SJCRH30 (cell line): Measurements from ENCODE around the gene PBRM1. TPM values are rescaled to one million over a fixed set of nuclear protein-coding genes. Genes with fewer than 3 reads are reported as not detected.

Source experiments
- DNase-seq, 2 experiments: peaks; one replicate each; pipeline ENCODE4 v3.0.0-alpha.2; 2015 to 2020
- H3K27ac ChIP-seq: fragments of 250-450 bp; sonication (Bioruptor Pico); 2 replicates; pipeline ENCODE4 v1.5.1; 2020; ENCODE audit warnings: mild to moderate bottlenecking, moderate library complexity
- H3K27me3 ChIP-seq: fragments of 250-450 bp; sonication (Bioruptor Pico); 2 replicates; pipeline ENCODE4 v1.5.1; 2020; ENCODE audit warnings: mild to moderate bottlenecking, moderate library complexity
- H3K36me3 ChIP-seq: fragments of 250-450 bp; sonication (Bioruptor Pico); 2 replicates; pipeline ENCODE4 v1.5.1; 2020; ENCODE audit warnings: mild to moderate bottlenecking, moderate library complexity
- H3K4me1 ChIP-seq: fragments of 250-450 bp; sonication (Bioruptor Pico); 2 replicates; pipeline ENCODE4 v1.5.1; 2020; ENCODE audit warnings: mild to moderate bottlenecking, moderate library complexity
- H3K4me3 ChIP-seq: fragments of 250-450 bp; sonication (Bioruptor Pico); 2 replicates; pipeline ENCODE4 v1.5.1; 2020; ENCODE audit warnings: mild to moderate bottlenecking, moderate library complexity
- H3K9me3 ChIP-seq: fragments of 250-450 bp; sonication (Bioruptor Pico); replicated peaks from 2 replicates; pipeline ENCODE4 v1.5.1; 2020; ENCODE audit warnings: mild to moderate bottlenecking, moderate library complexity
- total RNA-seq: library from RNA; depleted of rRNA; stranded (reverse); fragments of >200 nt; shearing (Covaris generic); gene quantifications from 2 replicates; pipeline ENCODE4 v1.2.3, GENCODE V29; 2014

The PBRM1 gene
- total RNA-seq, 1 experiment from 2014 or later: 64.2 TPM

DNA sequence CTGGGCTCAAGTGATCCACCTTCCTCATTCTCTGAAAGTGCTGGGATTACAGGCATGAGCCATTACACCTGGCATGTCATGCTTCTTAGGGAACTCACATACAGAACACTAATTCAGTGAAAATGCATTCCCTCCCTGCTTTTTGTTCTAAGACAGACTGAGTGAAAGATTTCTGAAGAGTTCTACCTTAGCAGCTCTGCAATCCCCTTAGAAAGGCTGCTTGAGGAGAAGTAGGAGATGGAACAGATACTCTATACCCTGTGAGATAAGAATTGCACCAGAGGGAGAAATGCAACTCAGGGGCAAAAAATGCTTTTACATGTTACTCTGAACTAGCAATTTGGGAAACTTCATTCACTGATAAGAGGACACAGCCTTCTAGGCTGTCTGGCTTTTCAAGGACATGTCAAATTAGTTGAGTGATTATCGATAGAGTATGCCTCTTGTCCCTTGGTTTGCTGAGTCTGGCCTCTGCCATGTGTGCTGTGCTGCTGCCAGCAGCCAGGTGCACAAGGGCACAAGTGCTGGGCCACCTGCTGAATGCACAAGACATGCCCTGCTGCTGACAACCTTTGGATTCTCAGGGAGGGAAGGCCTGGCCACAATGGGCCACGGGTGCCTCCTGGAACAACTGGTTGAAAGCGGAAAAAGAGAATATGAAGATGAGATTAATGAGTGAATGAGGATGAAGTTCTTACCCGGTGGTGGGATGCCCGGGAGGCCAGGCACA is 131.5 kb downstream of the PBRM1 start:
- H3K4me3 ChIP-seq: no peak overlapping the region
- DNase-seq: no peak
- H3K27me3 ChIP-seq: no peaks in the 10 kb centered on the region
- H3K4me1 ChIP-seq: no peaks in the 10 kb centered on the region
- no peaks in the 10 kb centered on the region for H3K9me3 ChIP-seq
- no peak overlapping the region for H3K27ac ChIP-seq
- H3K36me3 ChIP-seq: peaks cover 21% of the 10 kb centered on the region

DNA sequence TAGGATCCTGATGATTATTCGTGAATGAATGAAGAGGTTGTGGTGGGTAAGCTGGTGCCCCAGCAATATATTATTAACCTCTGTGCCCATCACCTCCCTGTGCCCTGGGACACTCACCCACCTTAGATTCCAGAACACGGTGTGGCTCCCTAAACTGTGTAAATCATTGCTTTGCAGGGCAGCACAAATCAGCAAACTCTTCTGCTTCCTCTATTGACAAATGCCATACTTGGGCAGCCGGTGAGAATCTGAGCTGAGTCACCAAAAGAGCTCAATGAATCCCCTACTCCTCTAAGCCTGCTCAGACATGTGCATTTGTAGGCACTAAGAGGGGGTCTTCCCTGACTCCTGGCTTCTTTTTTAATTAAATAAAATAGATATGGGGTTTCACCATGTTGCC is 133.6 kb downstream of the PBRM1 start:
- Histone ChIP-seq H3K36me3 (peaks cover 33% of the 10 kb centered on the region), H3K4me1 (no peaks in the 10 kb centered on the region), H3K9me3 (no peaks in the 10 kb centered on the region), H3K4me3 (no peak overlapping the region), H3K27me3 (no peaks in the 10 kb centered on the region), H3K27ac (no peak overlapping the region)
- DNase-seq: no peak

DNA sequence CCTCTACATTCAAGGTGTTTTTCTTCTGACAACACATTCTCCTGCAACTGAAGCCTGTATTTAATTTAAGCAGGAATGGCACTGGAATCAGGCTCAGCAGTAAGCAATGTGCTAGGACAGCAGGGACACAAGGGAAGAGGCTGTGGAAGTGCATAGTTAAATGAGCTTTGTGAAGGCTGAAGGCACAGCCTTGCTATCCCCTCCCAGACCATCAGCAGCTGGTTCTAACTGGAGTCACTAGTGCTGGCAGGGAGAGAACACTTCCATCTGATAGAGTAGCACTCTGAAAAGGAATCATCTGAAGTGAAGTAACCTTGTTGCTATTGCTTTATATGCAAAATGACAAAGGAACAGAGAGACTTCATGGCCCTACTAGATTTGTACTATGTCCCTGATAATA is 134.6 kb downstream of the PBRM1 start:
- H3K9me3 ChIP-seq: no peaks in the 10 kb centered on the region
- H3K36me3 ChIP-seq: peaks cover 42% of the 10 kb centered on the region
- no peak for DNase-seq
- no peak overlapping the region for H3K4me3 ChIP-seq
- no peak overlapping the region for H3K27ac ChIP-seq
- H3K4me1 ChIP-seq: no peaks in the 10 kb centered on the region
- no peaks in the 10 kb centered on the region for H3K27me3 ChIP-seq

- Histone ChIP-seq H3K9me3 (no peaks in the 10 kb centered on the region), H3K36me3 (peaks cover 54% of the 10 kb centered on the region), H3K4me3 (no peak overlapping the region), H3K27me3 (no peaks in the 10 kb centered on the region), H3K27ac (no peak overlapping the region), H3K4me1 (no peaks in the 10 kb centered on the region)
- DNase-seq: no peak
Measured at GRCh38 chr3:52547143-52547542, 138.6 kb downstream of the PBRM1 start.

DNA sequence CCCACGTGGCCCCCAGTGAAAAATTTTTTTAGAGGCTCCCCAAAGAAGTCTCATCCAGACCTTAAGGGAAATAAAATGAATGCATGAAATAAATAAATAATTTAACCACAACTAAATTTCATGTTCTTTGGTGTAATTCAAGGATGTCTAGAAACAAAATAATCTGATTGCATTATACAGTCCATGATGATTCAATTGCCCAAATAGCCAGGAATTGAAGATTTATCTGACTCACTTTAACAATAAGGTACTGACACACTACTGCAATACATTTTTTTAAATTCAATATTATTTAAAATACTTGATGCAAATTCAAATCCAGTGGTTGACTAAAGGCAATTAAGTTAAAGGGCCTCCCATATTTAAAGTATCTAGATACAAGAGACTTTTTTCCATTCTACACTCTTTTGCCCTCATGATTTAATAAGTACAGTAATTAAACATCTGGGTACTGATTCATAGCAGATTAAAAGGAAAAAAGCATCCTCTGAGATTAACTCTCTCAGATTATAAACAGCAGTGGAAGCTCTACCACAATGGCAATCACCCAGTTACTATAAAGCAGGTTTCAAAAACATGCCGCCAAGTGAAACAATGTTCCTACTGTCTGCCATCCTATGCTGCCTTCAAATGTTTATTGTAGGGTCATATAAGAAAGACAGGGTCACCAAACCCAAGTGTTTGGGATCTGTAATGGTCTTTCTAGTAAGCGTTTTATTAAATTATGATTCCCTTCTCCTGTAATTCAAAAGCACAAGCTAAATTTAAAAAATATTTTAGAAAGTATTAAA is 139.4 kb downstream of the PBRM1 start:
- H3K9me3 ChIP-seq: no peaks in the 10 kb centered on the region
- H3K4me3 ChIP-seq: no peak overlapping the region
- no peaks in the 10 kb centered on the region for H3K4me1 ChIP-seq
- no peak overlapping the region for H3K27ac ChIP-seq
- no peaks in the 10 kb centered on the region for H3K27me3 ChIP-seq
- no peak for DNase-seq
- H3K36me3 ChIP-seq: peaks cover 50% of the 10 kb centered on the region

GRCh38 chr3:52544937-52545336 is 140.8 kb downstream of the PBRM1 start:
- H3K27me3 ChIP-seq: no peaks in the 10 kb centered on the region
- H3K9me3 ChIP-seq: no peaks in the 10 kb centered on the region
- no peak for DNase-seq
- peaks cover 50% of the 10 kb centered on the region for H3K36me3 ChIP-seq
- no peak overlapping the region for H3K4me3 ChIP-seq
- no peak overlapping the region for H3K27ac ChIP-seq
- H3K4me1 ChIP-seq: no peaks in the 10 kb centered on the region

DNA sequence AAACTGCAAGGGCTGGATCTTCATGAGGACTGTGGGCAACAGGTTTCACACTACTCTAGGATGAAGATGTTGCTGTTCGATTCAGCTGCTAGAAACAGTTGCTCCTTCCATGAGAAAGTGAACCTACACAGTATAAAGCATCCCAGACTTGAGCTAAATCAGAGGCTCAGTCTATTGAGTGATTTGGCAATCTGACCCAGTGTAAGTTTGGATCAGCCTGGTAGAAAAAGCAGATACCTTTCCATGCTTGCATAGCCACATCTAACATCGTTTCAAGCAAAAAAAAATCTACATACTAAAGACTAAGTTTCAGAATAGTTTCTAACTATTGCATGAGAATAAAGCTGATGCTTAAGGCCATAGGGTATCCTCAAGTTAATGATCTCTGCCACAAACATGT is 144.7 kb downstream of the PBRM1 start:
- no peak overlapping the region for H3K4me3 ChIP-seq
- no peaks in the 10 kb centered on the region for H3K9me3 ChIP-seq
- DNase-seq: no peak
- H3K4me1 ChIP-seq: peaks cover 7% of the 10 kb centered on the region
- no peaks in the 10 kb centered on the region for H3K27me3 ChIP-seq
- no peak overlapping the region for H3K27ac ChIP-seq
- peaks cover 22% of the 10 kb centered on the region for H3K36me3 ChIP-seq

DNA sequence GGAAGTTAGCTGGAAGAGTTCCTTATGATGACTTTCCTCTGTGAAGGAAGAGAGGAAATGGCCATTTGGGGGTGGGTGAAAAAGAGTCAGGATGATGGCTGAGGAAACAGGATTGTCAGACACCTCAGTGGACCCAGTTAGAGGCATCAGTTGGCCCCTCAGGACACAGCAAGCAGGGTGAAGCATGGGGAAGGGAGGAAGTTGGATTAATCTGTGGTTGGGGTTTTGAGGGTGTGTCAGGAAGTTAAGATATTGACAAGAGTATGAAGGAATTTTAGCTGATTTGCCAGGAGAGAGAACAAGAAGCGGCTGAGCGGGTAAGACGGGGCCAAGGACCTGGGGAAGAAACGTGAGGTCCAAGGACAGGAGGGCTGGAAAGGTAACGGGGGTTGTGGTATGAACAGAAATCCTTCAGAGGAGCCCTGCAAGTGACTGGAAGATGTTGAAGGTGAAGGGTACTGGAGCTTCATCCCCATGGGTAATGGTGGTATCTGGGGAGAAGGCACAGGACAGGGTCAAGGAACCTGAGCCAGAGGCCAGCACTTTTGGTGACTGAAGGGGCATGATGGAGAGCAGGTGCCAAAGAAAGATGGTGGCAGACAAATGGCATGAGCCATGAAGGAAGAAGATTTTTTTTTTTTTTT is 146.6 kb downstream of the PBRM1 start:
- 0 out of 2 replicates have a peak, but pooled peaks cover 17% of the 10 kb centered on the region for H3K36me3 ChIP-seq
- DNase-seq: no peak
- H3K9me3 ChIP-seq: no peaks in the 10 kb centered on the region
- no peak overlapping the region for H3K27ac ChIP-seq
- H3K4me3 ChIP-seq: no peak overlapping the region
- H3K4me1 ChIP-seq: peaks cover 7% of the 10 kb centered on the region
- no peaks in the 10 kb centered on the region for H3K27me3 ChIP-seq

- Histone ChIP-seq H3K4me1 (peaks cover 7% of the 10 kb centered on the region), H3K27me3 (no peaks in the 10 kb centered on the region), H3K27ac (no peak overlapping the region), H3K9me3 (no peaks in the 10 kb centered on the region), H3K4me3 (peak overlapping the region; percentile 73), H3K36me3 (0 out of 2 replicates have a peak, but pooled peaks cover 11% of the 10 kb centered on the region)
- DNase-seq: no peak
Measured at GRCh38 chr3:52537726-52538421, 147.8 kb downstream of the PBRM1 start.

- Histone ChIP-seq H3K4me3 (peak overlapping the region; percentile 73), H3K27me3 (no peaks in the 10 kb centered on the region), H3K4me1 (peaks cover 7% of the 10 kb centered on the region), H3K9me3 (no peaks in the 10 kb centered on the region), H3K36me3 (0 out of 2 replicates have a peak, but pooled peaks cover 10% of the 10 kb centered on the region), H3K27ac (peak overlapping the region; percentile 48)
- no peak for DNase-seq
Measured at GRCh38 chr3:52537165-52537620, 148.5 kb downstream of the PBRM1 start.

GRCh38 chr3:52536369-52537164 is 149.1 kb downstream of the PBRM1 start, which contains the start of gene UQCC5:
TSS of gene UQCC5 (plus strand) at chr3:52536605. CDS start at chr3:52536756, 151 bp downstream.
- Histone ChIP-seq H3K27ac (peak within 1 kb of the TSS; percentile 48), H3K9me3 (no peaks in the 10 kb centered on the region), H3K4me3 (peak within 1 kb of the TSS; percentile 73), H3K36me3 (0 out of 2 replicates have a peak, but pooled peaks cover 9% of the 10 kb centered on the region), H3K4me1 (peaks cover 7% of the 10 kb centered on the region), H3K27me3 (no peaks in the 10 kb centered on the region)
- peak; percentile 98 for DNase-seq

DNA sequence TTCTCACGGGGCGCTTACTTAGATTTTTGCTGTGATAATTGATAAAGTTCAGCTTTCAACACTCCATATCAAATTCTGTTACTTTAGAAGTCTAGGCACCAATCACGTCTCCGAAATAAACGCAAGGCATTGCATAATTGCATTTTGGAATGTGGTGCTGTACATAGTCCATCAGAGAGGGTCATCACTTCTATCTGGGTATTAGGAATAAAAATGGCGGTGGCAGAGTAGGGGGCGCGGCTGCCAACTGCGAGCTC is 149.7 kb downstream of the PBRM1 start:
- H3K9me3 ChIP-seq: no peaks in the 10 kb centered on the region
- H3K36me3 ChIP-seq: 0 out of 2 replicates have a peak, but pooled peaks cover 4% of the 10 kb centered on the region
- no peak overlapping the region for H3K27ac ChIP-seq
- H3K4me3 ChIP-seq: peak overlapping the region; percentile 10; the same call in 1 of the 2 replicates
- peaks cover 7% of the 10 kb centered on the region for H3K4me1 ChIP-seq
- no peak for DNase-seq
- H3K27me3 ChIP-seq: no peaks in the 10 kb centered on the region

DNA sequence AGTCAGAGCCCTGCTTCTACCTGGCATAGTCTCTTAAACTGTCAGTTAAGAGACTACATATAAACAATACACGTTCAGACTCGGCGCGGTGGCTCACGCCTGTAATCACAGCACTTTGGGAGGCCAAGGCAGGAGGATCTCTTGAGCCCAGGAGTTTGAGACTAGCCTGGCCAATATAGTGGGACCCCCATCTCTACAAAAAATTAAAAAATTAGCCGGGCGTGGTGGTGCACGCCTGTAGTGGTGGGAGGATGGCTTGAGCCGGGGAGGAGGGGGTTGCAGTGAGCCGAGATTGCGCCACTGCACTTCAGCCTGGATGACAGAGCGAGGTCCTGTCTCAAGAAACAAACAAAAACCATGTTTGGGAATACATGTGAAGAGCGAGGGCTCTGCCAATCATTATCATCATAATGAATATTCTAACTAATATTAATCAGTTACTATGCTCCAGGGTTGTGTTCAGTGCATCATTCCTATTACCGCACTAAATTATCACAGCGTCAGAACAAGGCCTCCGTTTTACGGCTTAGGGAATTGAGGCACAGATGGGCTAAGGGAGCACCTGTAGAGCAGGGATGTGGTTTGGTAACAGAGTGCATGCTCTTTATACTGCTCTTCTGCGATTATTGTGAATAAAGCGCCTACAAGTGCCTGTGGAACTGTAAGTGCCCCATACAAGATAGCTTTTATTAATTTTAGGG is 150.2 kb downstream of the PBRM1 start:
- Histone ChIP-seq H3K4me3 (peak overlapping the region; percentile 10; the same call in 1 of the 2 replicates), H3K4me1 (peaks cover 7% of the 10 kb centered on the region), H3K27me3 (no peaks in the 10 kb centered on the region), H3K9me3 (no peaks in the 10 kb centered on the region), H3K36me3 (no peaks in the 10 kb centered on the region), H3K27ac (no peak overlapping the region)
- no peak for DNase-seq
